Cardiac muscle cell (in vitro differentiated cells and primary cell): ENCODE data around the gene SDK2. TPM values are rescaled to one million over a fixed set of nuclear protein-coding genes. Genes with fewer than 3 reads are reported as not detected.

Experiments used
- DNase-seq, 2 donors: peaks; one replicate each; pipeline versions ENCODE4 v3.0.0 to v3.0.0-alpha.2; 2010 to 2017; ENCODE audit warnings: low read depth in 1 of 2, low spot score in 1 of 2
- H3K27ac ChIP-seq: fragments of 200-600 bp; sonication (generic); 2 replicates; pipeline ENCODE4 v1.5.1; 2016
- H3K27me3 ChIP-seq: fragments of 200-600 bp; sonication (generic); 2 replicates; pipeline ENCODE4 v1.6.0; 2016; ENCODE audit warnings: control low read depth
- H3K36me3 ChIP-seq: fragments of 200-600 bp; sonication (generic); 2 replicates; pipeline ENCODE4 v1.5.1; 2016; ENCODE audit warnings: control low read depth
- H3K4me1 ChIP-seq: fragments of 200-600 bp; sonication (generic); 2 replicates; pipeline ENCODE4 v1.8.1; 2017; ENCODE audit warnings: low read depth, mild to moderate bottlenecking, mixed run types
- H3K4me3 ChIP-seq: fragments of 200-600 bp; sonication (generic); 2 replicates; pipeline ENCODE4 v1.5.1; 2016; ENCODE audit warnings: mild to moderate bottlenecking
- H3K9me3 ChIP-seq: fragments of 200-600 bp; sonication (generic); 2 replicates; pipeline ENCODE4 v1.5.1; 2017; ENCODE audit warnings: low read depth, mild to moderate bottlenecking, control low read depth
- CTCF ChIP-seq: IDR thresholded peaks from 2 replicates; pipeline ENCODE4 v1.5.1; 2012; ENCODE audit warnings: low read depth, mild to moderate bottlenecking, low read length
- polyA plus RNA-seq: library from polyadenylated mRNA; unstranded; fragments of >200 nt; fragmentation: Nextera tagmentation; extraction: Ambion mirVana; gene quantifications from 2 replicates; pipeline ENCODE4 v1.2.1, GENCODE V29; 2016
- total RNA-seq: library from RNA; depleted of rRNA; stranded (reverse); fragments of >200 nt; gene quantifications from 2 replicates; pipeline ENCODE4 v1.2.3, GENCODE V29; 2016

SDK2 gene
- total and polyA plus RNA-seq, 2 experiments from 2014 or later = 11.8 to 46.8 TPM

DNA sequence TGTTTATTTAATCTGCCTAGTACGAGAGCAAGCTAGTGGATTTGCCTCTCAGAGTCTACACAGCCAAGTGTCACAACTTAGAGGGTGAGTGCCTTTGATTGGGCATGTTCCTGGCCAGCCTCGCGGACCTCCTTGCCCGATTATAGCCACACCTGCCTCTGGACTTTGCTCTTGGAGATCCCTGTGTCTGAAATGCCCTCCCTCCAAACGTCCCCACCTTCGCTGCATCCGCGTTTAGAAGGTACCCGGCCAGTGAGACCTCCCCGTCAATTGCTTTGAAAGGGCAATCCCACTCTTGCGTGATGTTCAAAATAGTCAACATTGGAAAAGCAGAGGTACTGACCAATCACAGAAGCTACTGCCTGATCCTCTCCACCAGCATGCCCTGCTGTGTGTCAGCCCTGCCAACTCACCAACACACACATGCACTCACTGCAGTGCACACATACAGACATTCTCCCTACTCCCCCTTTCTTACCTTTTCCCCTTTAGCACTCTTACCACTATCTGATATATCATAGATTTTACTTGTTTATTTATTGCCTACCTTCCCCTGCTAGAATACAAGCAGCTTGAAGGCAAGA is 6.5 kb upstream of the SDK2 start:
- Histone ChIP-seq H3K27ac (no peak overlapping the region), H3K27me3 (no peaks in the 10 kb centered on the region), H3K4me1 (no peaks in the 10 kb centered on the region), H3K9me3 (no peaks in the 10 kb centered on the region), H3K4me3 (no peak overlapping the region), H3K36me3 (no peaks in the 10 kb centered on the region)
- no peak for TF ChIP-seq CTCF
- DNase-seq = no peak

GRCh38 chr17:73650140-73650539 is 5.9 kb upstream of the SDK2 start:
- DNase-seq = peak; percentile 10 to 56

GRCh38 chr17:73648974-73649373 is 4.7 kb upstream of the SDK2 start:
- TF ChIP-seq CTCF = no peak
- no peaks in the 10 kb centered on the region for H3K9me3 ChIP-seq
- H3K27me3 ChIP-seq = no peaks in the 10 kb centered on the region
- no peaks in the 10 kb centered on the region for H3K4me1 ChIP-seq
- no peak overlapping the region for H3K27ac ChIP-seq
- H3K36me3 ChIP-seq = no peaks in the 10 kb centered on the region
- no peak overlapping the region for H3K4me3 ChIP-seq
- no peak for DNase-seq

More at GRCh38 chr17:73650140-73650539, 5.9 kb upstream of the SDK2 start:
- H3K27me3 ChIP-seq = no peaks in the 10 kb centered on the region
- no peak overlapping the region for H3K27ac ChIP-seq
- no peaks in the 10 kb centered on the region for H3K9me3 ChIP-seq
- H3K4me3 ChIP-seq = no peak overlapping the region
- peak; percentile 4 for TF ChIP-seq CTCF
- no peaks in the 10 kb centered on the region for H3K36me3 ChIP-seq
- H3K4me1 ChIP-seq = no peaks in the 10 kb centered on the region

GRCh38 chr17:73648543-73648820 is 4.2 kb upstream of the SDK2 start:
- no peak for DNase-seq
- Histone ChIP-seq H3K4me3 (no peak overlapping the region), H3K4me1 (no peaks in the 10 kb centered on the region), H3K27me3 (no peaks in the 10 kb centered on the region), H3K9me3 (no peaks in the 10 kb centered on the region), H3K36me3 (no peaks in the 10 kb centered on the region), H3K27ac (no peak overlapping the region)
- no peak for TF ChIP-seq CTCF

DNA sequence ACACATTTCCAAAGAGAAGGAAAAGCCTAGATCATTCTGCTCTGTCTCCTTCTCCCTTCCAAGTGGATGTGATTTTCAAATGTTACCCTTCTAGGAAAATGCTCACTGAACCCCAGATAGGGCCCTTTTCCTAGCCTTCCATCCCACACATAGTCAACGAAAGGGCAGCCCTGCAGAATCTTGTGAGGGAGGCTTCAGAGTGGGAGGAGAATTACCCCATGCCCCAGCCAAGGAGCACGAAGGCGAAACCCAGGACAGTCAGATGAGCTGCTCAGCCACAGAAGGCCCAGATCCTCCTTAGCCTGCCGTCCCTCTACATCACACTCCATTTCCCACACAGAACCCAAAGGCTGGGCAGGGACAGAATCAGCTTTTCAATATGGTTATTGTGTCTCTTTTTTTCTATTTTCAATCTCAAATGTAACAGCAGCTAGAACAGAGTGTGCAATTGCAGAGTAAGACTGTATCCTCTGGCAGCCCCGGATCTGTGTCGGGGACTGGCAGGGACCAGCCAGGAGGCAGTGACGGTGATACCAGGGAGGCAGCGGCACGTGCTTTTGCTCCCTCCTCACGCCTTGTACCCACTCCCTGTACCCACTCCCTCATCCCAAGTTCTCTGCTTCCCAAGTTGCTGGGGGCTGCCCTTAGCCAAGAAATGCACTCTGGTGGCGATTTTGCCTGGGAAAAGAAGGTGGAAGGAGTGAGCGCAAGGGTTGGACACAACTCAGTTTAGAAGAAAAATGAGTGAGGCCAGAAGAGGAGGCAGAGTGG is 3.7 kb upstream of the SDK2 start:
- Histone ChIP-seq H3K4me3 (no peak overlapping the region), H3K27ac (no peak overlapping the region), H3K36me3 (no peaks in the 10 kb centered on the region), H3K9me3 (no peaks in the 10 kb centered on the region), H3K27me3 (no peaks in the 10 kb centered on the region), H3K4me1 (no peaks in the 10 kb centered on the region)
- TF ChIP-seq CTCF = no peak
- no peak for DNase-seq
